ENCODE results near the gene MFSD6L. TPM values are rescaled to one million over a fixed set of nuclear protein-coding genes. Genes with fewer than 3 reads are reported as not detected.

MFSD6L gene
- polyA plus RNA-seq, 1 experiment: not detected

DNA sequence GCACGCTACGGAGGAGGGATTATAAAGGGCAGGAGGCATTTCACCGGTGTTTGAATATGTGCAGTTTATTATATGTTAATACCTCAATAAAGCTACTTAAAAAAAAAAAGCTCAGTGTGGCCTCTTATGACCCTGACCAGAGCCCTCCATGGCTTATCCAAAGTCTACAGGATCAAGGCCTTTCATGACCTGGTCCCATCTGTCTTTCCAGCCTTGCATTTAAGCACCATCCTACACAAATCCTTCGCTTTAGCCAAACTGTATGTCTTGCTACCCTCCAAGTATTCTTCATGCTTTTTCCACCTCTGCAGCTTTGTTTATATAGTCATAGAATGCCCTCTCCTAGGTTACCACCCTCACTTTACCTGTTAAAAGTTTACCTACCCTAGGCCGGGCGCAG, 6.5 kb downstream of the MFSD6L start:
- POLR2A ChIA-PET: no interaction called here
- CTCF ChIA-PET: no interaction called here
- no peak overlapping the region for H3K4me3 ChIP-seq (ENCODE audit: low read depth, low read length)
- H3K27me3 ChIP-seq (ENCODE audit: control insufficient read depth, insufficient read depth, low read length): peaks cover 11% of the 10 kb centered on the region
- TF ChIP-seq, protein P1, sequence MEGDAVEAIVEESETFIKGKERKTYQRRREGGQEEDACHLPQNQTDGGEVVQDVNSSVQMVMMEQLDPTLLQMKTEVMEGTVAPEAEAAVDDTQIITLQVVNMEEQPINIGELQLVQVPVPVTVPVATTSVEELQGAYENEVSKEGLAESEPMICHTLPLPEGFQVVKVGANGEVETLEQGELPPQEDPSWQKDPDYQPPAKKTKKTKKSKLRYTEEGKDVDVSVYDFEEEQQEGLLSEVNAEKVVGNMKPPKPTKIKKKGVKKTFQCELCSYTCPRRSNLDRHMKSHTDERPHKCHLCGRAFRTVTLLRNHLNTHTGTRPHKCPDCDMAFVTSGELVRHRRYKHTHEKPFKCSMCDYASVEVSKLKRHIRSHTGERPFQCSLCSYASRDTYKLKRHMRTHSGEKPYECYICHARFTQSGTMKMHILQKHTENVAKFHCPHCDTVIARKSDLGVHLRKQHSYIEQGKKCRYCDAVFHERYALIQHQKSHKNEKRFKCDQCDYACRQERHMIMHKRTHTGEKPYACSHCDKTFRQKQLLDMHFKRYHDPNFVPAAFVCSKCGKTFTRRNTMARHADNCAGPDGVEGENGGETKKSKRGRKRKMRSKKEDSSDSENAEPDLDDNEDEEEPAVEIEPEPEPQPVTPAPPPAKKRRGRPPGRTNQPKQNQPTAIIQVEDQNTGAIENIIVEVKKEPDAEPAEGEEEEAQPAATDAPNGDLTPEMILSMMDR (IDR thresholded peaks at IDR 0.05; ENCODE audit: low read depth, low read length): no peak
- peaks cover 8% of the 10 kb centered on the region for H3K9me3 ChIP-seq (ENCODE audit: control insufficient read depth, insufficient read depth, low read length)
- H3K27ac ChIP-seq (ENCODE audit: low read depth, low read length): no peak overlapping the region
- no peak for DNase-seq (ENCODE audit: low read depth, low spot score)

DNA sequence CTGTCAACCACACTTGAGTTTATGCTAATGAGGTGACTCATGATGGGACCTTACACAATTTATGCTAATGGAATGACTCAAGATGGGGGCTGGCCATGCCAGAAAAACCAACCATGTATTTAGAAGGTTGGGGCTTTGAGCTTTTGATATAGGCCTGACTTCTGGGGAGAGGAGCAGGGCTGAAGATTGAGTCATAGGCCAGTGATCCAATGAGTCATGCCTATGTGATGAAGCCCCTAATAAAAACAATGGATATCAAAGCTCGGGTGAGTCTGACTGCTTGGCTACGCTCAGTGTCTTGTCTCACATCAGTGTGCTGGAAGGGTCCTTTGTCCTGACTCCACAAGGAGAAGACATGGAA, 7.3 kb downstream of the MFSD6L start:
- Histone ChIP-seq H3K27me3 (ENCODE audit: control insufficient read depth, insufficient read depth, low read length) (peaks cover 4% of the 10 kb centered on the region), H3K27ac (ENCODE audit: low read depth, low read length) (no peak overlapping the region), H3K4me3 (ENCODE audit: low read depth, low read length) (no peak overlapping the region), H3K9me3 (ENCODE audit: control insufficient read depth, insufficient read depth, low read length) (peaks cover 8% of the 10 kb centered on the region)
- TF ChIP-seq, protein P1 (IDR thresholded peaks at IDR 0.05; ENCODE audit: low read depth, low read length): no peak
- DNase-seq (ENCODE audit: low read depth, low spot score): peak; percentile 2
- CTCF ChIA-PET: no interaction called here
- POLR2A ChIA-PET: no interaction called here

DNA sequence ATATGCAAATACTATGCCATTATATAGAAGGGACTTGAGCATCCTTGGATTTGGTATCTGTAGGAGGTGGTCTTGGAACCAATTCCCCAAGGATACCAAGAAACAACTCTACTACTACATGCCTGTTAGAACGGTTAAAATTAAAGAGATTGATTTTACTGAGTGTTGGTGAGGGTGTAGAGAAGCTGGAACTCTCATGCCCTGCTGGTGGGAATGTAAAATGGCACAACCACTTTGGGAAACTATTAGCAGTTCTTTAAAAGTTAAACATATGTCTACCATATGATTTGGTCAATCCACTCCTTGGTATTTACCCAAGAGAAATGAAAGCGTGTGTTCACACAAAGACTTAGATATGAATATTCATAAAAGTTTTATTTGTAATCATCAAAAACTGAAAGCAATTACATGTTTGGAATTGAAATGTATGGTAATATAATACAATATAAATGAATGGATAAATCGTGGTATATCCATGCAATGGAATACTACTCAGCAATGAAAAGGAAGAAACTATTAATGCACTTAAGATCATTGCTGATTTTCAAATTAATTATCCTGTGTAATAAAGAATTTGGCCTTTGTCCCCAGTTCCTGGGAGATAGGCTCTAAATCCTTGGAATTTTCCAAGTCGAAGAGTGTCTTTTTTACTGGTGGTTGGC, 7.8 kb downstream of the MFSD6L start:
- TF ChIP-seq, protein P1 (IDR thresholded peaks at IDR 0.05; ENCODE audit: low read depth, low read length): peak; percentile 19; the same call in 1 of the 2 replicates
- Histone ChIP-seq H3K27ac (ENCODE audit: low read depth, low read length) (no peak overlapping the region), H3K9me3 (ENCODE audit: control insufficient read depth, insufficient read depth, low read length) (peaks cover 8% of the 10 kb centered on the region), H3K4me3 (ENCODE audit: low read depth, low read length) (no peak overlapping the region), H3K27me3 (ENCODE audit: control insufficient read depth, insufficient read depth, low read length) (peaks cover 4% of the 10 kb centered on the region)
- ChIA-PET POLR2A (no interaction called here), CTCF (no interaction called here)
- no peak for DNase-seq (ENCODE audit: low read depth, low spot score)

DNA sequence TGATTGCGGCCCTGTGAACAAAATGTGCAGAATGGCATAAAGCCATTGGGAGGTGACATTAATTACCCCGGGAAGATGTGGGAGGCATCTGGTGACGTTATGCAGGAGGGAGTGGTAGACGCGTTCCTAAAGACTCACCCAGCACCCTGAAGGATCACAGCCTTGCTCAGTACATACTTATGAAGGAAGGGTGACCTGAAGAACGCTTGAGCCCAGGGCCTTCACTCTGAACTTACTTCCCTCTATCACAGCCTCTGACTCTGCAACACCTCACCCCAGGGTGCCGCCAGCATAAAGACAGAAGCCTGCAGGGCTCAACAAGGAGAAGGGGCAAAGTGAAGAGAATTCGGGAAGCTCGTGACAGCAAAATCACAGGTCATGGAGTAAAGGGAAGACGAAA, 9.4 kb downstream of the MFSD6L start:
- DNase-seq (ENCODE audit: low read depth, low spot score): no peak
- H3K27ac ChIP-seq (ENCODE audit: low read depth, low read length): no peak overlapping the region
- TF ChIP-seq, protein P1 (IDR thresholded peaks at IDR 0.05; ENCODE audit: low read depth, low read length): no peak
- CTCF ChIA-PET: no interaction called here
- no peak overlapping the region for H3K4me3 ChIP-seq (ENCODE audit: low read depth, low read length)
- peaks cover 4% of the 10 kb centered on the region for H3K27me3 ChIP-seq (ENCODE audit: control insufficient read depth, insufficient read depth, low read length)
- POLR2A ChIA-PET: no interaction called here
- H3K9me3 ChIP-seq (ENCODE audit: control insufficient read depth, insufficient read depth, low read length): peaks cover 8% of the 10 kb centered on the region

DNA sequence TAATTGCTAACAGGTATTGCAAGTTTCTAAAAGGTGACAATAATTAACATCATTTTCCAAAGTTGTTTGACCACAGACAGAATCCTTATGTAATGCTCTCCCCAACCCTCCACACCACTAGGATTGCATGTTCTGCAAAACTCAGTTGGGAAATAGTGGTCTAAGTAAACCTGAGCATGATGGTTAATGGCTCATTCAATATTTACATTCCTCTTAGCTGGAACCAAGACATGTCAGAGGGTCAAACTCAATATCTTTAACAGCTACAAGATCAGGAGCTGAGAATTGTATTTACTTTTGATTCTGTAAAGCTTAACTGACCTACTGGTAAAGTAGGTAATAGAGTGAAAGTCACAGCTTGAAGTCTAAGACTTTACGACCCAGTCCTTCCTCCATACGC, 10.2 kb downstream of the MFSD6L start:
- H3K27ac ChIP-seq (ENCODE audit: low read depth, low read length): no peak overlapping the region
- peaks cover 8% of the 10 kb centered on the region for H3K9me3 ChIP-seq (ENCODE audit: control insufficient read depth, insufficient read depth, low read length)
- no peak overlapping the region for H3K4me3 ChIP-seq (ENCODE audit: low read depth, low read length)
- H3K27me3 ChIP-seq (ENCODE audit: control insufficient read depth, insufficient read depth, low read length): peaks cover 4% of the 10 kb centered on the region
- TF ChIP-seq, protein P1 (IDR thresholded peaks at IDR 0.05; ENCODE audit: low read depth, low read length): no peak
- DNase-seq (ENCODE audit: low read depth, low spot score): no peak
- ChIA-PET POLR2A (no interaction called here), CTCF (no interaction called here)

All from AG04450 (cell line).